ENCODE results near the gene SLC39A1.

GRCh38 chr1:153963850-153964331 lies 554 bp upstream of the SLC39A1 start:
- no peak for TF ChIP-seq BHLHE40 (IDR thresholded peaks at IDR 0.05; ENCODE audit: low read depth, low read length)
- TF ChIP-seq CTCF (IDR thresholded peaks at IDR 0.05): no peak
- no peak for TF ChIP-seq KDM5A (IDR thresholded peaks at IDR 0.05)
- TF ChIP-seq HMGXB4 (CRISPR knock-in tag; IDR thresholded peaks at IDR 0.05; ENCODE audit: borderline replicate concordance): no peak
- no peak for TF ChIP-seq RAD21 (conservative IDR thresholded peaks at IDR 0.05 in 1 of 2, IDR thresholded peaks at IDR 0.05 in 1 of 2)
- TF ChIP-seq SMC3 (IDR thresholded peaks at IDR 0.05): no peak
- TF ChIP-seq FOSL2 (IDR thresholded peaks at IDR 0.05): no peak
- no peak for TF ChIP-seq FOSL2 (CRISPR knock-in tag; IDR thresholded peaks at IDR 0.05)
- TF ChIP-seq E2F6 (IDR thresholded peaks at IDR 0.05; ENCODE audit: borderline replicate concordance, low read depth): peak; percentile 19; the same call in 1 of the 2 replicates
- peak; percentile 49 for TF ChIP-seq MAX (IDR thresholded peaks at IDR 0.05)
- no peak for TF ChIP-seq CEBPB (IDR thresholded peaks at IDR 0.05)
- TF ChIP-seq POLR2A (IDR thresholded peaks at IDR 0.05; ENCODE audit: low read length): no peak; the same call in 1 of the 2 replicates
- no peak for TF ChIP-seq USF2 (IDR thresholded peaks at IDR 0.05)

Data from A549 (cell line).